Gastroesophageal sphincter (tissue), 3 donors: ENCODE results near the gene RTP1.

ENCODE experiments used
- EP300 ChIP-seq: sonication (generic); formaldehyde crosslinking; IDR thresholded peaks from one replicate; pipeline ENCODE4 v1.6.1; 2017; ENCODE audit warnings: antibody characterized with exemption, mild to moderate bottlenecking
- POLR2A ChIP-seq, 2 donors: fragments of 450-650 bp; IDR thresholded peaks; one replicate each; pipeline ENCODE4 v1.6.1; 2017; ENCODE audit warnings: antibody characterized with exemption in 2 of 2, mild to moderate bottlenecking in 2 of 2, moderate library complexity in 1 of 2
- POLR2AphosphoS5 ChIP-seq: sonication (generic); formaldehyde crosslinking; IDR thresholded peaks from one replicate; pipeline ENCODE4 v1.6.1; 2017; ENCODE audit warnings: antibody characterized with exemption
- TF ChIP-seq, protein P1 (sequence below), 4 experiments: fragments of 200-600 bp in 2 of 4; fragments of 450-650 bp in 2 of 4; sonication (generic) in 1 of 4; IDR thresholded peaks; one replicate each; pipeline ENCODE4 v1.5.1; 2017 to 2019; ENCODE audit warnings: antibody characterized with exemption in 4 of 4, mild to moderate bottlenecking in 2 of 4, moderate library complexity in 2 of 4

DNA sequence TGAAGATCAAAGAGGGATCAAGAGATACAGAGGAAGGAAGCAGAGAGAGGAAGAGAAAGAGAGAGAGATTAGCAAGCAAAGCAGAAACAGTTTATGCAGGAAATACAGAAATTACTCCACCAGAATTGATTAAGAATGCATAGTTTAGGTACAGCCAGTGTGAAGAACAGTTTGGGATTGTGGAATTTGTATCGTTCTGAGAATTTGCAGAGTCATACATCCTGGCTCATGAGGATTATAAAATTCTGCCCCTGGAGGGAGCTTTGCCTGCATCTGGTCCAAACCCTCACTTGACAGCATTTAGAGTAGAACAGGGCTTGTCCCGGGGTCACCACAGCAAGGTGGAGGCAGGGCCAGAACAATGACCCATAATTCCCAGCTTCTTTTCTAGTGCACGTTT, 50.1 kb downstream of the RTP1 start:
- TF ChIP-seq, protein P1, sequence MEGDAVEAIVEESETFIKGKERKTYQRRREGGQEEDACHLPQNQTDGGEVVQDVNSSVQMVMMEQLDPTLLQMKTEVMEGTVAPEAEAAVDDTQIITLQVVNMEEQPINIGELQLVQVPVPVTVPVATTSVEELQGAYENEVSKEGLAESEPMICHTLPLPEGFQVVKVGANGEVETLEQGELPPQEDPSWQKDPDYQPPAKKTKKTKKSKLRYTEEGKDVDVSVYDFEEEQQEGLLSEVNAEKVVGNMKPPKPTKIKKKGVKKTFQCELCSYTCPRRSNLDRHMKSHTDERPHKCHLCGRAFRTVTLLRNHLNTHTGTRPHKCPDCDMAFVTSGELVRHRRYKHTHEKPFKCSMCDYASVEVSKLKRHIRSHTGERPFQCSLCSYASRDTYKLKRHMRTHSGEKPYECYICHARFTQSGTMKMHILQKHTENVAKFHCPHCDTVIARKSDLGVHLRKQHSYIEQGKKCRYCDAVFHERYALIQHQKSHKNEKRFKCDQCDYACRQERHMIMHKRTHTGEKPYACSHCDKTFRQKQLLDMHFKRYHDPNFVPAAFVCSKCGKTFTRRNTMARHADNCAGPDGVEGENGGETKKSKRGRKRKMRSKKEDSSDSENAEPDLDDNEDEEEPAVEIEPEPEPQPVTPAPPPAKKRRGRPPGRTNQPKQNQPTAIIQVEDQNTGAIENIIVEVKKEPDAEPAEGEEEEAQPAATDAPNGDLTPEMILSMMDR (IDR thresholded peaks at IDR 0.05), result no peak
- no peak for TF ChIP-seq POLR2AphosphoS5
- TF ChIP-seq POLR2A (IDR thresholded peaks at IDR 0.05), result no peak
- no peak for TF ChIP-seq EP300
